Hepatocyte (in vitro differentiated cells): ENCODE measurements around the gene FAM136A.

Experiments
- EZH2 ChIP-seq: fragments of 200-600 bp; sonication (generic); IDR thresholded peaks from 2 replicates; pipeline ENCODE4 v1.6.1; 2016; ENCODE audit warnings: antibody characterized with exemption, mild to moderate bottlenecking, borderline replicate concordance
- EZH2phosphoT487 ChIP-seq: fragments of 200-600 bp; sonication (generic); IDR thresholded peaks from one replicate; pipeline ENCODE4 v1.6.1; 2018; ENCODE audit warnings: antibody characterized with exemption, mild to moderate bottlenecking, low read depth, moderate library complexity; ENCODE audit not compliant: unreplicated experiment, severe bottlenecking
- TF ChIP-seq, protein P1 (sequence below): fragments of 200-600 bp; sonication (generic); IDR thresholded peaks from 2 replicates; pipeline ENCODE4 v1.5.1; 2016; ENCODE audit warnings: antibody characterized with exemption, mild to moderate bottlenecking; ENCODE audit not compliant: poor library complexity

DNA sequence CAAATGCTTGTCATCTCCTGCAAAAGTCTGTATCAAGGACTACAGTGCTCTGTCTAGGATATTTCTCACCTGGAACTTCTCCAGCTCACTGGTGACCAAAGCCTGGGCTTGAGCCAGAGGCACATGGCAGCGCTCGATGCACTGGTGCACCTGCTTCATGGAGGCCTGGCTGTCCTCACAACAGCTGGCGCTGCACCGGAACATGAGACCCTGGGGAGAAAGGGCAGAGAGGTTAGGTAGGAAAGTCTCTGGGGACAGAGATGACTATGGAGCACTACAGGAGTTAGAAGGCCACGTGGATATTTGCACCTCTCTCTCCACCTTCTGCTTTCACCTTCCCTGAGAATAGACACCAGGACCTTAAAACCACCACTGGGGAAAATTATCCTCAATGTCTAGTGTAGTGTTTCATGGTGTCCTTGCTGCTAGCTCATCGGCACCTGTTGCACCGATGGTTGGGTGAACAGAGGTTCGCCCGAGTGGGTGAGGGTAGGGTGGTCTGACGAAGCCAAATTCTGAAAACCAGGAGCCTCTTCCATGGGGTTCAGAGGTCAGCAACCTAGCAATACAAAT, 1.0 kb downstream of the FAM136A start:
- TF ChIP-seq, protein P1, sequence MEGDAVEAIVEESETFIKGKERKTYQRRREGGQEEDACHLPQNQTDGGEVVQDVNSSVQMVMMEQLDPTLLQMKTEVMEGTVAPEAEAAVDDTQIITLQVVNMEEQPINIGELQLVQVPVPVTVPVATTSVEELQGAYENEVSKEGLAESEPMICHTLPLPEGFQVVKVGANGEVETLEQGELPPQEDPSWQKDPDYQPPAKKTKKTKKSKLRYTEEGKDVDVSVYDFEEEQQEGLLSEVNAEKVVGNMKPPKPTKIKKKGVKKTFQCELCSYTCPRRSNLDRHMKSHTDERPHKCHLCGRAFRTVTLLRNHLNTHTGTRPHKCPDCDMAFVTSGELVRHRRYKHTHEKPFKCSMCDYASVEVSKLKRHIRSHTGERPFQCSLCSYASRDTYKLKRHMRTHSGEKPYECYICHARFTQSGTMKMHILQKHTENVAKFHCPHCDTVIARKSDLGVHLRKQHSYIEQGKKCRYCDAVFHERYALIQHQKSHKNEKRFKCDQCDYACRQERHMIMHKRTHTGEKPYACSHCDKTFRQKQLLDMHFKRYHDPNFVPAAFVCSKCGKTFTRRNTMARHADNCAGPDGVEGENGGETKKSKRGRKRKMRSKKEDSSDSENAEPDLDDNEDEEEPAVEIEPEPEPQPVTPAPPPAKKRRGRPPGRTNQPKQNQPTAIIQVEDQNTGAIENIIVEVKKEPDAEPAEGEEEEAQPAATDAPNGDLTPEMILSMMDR = peak; percentile 45
- no peak for TF ChIP-seq EZH2
- TF ChIP-seq EZH2phosphoT487 = no peak
